HG03378 (cell line): ENCODE measurements around the gene MRPL23.
"Not testable (repeated sequence)": the region's sequence is repeated elsewhere in the genome, so short reads cannot be mapped to it uniquely, and the experiment has no call there.

Experiments used
- ATAC-seq: cut with Tn5 transposase; IDR thresholded peaks from one replicate; pipeline ENCODE4 v1.9.1; 2021; ENCODE audit warnings: mild to moderate bottlenecking, moderate library complexity; ENCODE audit not compliant: unreplicated experiment

Gene MRPL23

DNA sequence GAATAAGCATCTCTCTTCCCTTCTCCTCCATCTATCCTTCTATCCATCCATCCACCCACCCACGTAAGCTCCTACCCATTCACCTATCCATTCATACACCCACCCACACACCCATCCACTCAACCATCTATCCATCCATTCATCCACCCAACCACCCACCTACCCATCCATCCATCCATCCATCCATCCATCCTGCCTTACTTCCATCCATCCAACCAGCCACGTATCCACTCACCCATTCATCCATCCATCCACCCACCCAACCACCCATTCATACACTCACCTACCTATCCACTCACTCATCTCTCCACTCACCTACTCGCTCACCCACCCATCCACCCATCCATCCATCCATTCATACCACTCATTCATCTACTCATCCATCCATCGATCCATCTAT, 14.5 kb upstream of the MRPL23 start:
- ATAC-seq, result no peak

DNA sequence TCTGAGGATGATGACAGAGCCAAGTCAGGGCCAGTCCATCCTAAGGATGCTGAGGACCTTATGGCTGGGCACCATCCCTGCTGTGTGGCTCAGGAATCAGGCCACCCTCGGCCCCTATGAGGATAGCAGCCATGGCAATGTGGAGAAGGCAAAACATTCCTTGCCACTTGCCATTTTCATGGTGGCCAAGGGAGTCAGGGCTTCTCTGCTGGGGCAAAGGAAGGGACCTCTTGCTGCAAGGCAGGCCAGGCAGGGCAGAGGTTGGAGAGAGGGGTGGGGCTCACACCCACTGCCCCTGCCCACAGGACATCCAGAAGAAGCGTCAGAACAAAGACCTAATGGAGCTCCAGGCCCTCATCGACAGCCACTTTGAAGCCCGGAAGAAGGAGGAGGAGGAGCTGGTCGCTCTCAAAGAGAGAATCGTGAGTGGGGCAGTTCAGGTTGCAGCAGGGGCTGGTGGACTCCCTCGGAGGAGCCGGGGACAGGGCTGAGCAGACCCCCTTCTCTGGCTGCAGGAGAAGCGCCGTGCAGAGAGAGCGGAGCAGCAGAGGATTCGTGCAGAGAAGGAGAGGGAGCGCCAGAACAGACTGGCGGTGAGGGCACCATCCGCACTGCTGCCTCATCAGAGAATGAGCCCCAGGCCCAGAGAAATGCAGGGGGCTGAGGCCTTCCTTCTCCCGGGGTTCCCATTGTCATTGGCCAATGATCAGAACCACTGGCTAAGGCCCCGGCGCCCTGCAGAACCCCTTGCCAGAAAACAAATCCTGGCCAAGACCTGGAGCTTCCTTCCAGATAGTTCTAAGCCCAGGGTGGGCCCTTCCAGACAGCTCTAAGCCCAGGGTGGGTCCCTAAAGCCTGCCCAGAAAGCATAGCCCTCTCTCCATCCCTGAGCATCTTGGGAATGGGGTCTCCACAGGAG, 13.5 kb upstream of the MRPL23 start:
- ATAC-seq, result no peak

GRCh38 chr11:1934335-1935155, 12.6 kb upstream of the MRPL23 start:
- ATAC-seq, result no peak

GRCh38 chr11:1935156-1936071, 11.7 kb upstream of the MRPL23 start:
- no peak for ATAC-seq

DNA sequence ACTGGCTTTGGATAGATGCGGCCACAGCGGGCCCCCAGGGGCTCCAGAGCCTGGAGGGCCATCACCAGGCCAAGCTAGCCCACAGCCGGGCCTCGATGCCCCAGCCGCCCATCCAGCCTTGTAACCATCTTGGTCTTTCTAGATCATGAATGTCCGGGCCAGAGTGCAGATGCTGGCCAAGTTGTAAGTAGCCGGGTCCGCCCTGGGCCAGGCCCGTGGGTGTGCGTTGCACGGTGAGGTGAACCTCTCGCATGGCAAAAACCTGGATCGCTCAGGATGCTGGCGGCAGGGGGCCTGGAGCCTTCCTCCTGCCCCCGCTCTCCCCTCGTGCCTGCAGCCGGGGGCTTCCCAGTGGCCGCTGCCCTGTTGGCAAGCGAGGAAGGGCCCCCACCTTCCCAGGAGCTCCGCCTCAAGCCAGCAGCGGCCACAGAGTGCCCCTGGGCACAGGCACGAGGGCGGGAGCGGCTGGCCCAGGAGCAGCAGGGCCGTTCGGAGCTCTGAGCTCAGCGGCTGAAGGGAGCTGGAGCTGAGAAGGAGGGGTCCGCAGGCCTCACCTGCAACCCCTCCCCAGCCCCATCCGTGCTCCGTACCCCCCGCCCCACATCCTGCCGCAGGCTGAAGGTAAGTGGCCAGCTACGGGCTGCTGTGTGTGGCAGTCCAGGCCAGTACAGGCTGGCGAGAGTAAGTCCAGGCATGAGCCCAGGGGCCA, 10.9 kb upstream of the MRPL23 start:
- no peak for ATAC-seq

DNA sequence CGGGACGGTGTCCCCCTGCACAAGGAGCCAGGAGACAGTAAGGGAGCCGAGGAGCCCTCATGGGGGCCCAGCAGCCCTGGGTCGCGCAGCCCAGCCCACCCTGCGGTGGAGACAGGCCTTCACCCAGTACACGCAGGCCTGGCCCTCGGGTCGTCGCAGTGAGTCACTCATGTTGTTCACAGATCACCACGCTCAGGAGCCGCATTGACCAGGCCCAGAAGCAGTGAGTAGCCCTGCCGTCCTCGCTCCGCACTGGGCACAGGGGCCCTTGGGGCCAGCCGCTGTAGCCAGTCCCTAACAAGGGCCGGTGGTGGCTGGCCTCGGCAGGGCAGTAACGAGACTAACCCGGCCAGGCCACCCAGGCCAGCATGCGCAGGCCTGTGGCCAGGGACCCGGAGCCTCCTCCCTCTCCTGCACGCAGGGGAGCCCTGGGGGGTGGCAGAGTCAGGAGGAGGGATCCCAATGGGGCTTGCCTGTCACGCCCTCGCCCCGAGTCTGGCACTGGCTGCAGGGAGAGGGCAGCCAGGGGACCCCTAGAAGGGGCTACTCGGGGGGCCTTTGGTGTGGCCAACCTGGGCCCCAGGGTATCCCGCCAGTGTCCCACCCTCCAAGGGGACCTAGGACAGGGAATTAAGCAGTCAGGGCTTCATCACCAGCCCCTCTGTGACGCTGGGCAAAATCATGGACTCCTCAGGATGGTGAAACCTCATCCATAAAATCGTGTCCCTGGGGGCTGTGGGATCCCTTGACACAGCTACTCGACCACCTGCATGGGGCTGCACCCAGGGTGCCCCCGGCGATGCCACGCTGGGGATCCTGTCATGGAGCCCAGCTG, 10.1 kb upstream of the MRPL23 start:
- ATAC-seq, result no peak

- ATAC-seq, result no peak
Measured at GRCh38 chr11:1937616-1938342, 9.4 kb upstream of the MRPL23 start.

DNA sequence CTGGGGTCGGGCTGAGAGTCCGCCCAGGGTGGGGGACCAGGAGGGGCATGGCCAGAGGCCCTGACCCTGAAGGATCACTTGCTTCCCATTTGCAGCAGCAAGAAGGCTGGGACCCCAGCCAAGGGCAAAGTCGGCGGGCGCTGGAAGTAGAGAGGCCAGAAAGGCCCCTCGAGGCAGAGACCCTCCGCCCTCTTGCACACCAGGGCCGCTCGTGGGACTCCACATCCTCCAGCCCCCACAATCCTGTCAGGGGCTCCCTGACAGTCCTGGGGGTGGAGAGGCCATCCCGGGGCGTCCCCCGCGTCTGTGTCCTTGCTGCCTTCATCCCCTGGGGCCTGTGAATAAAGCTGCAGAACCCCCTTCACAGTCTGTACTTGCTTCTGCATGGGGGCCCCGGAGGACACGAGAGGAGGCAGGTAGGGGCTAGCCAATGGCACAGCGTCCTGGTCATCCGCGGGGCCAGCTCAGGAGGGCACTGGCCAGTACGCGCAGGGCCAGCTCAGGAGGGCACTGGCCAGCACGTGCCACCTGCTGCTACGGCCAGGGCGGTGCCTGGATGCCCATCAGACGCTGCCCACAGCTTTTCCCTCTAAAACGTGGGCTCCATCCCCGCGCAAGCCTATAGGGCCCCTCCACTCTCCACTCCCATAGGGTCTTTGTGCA, 8.7 kb upstream of the MRPL23 start:
- ATAC-seq, result no peak

- no peak for ATAC-seq
Measured at GRCh38 chr11:1939006-1939625, 8.0 kb upstream of the MRPL23 start.

DNA sequence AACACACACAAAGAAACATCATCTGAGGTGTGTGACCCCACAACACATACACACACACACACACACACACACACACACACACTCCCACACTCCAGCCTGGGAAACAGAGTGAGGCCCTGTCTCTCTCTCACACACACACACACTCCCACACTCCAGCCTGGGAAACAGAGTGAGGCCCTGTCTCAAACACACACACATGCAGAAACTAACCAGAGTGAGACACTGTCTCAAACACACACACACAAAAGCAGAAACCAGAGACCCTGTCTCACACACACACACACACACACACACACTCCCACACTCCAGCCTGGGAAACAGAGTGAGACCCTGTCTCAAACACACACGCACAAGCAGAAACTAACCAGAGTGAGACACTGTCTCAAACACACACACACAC, 7.3 kb upstream of the MRPL23 start:
- not testable (repeated sequence) for ATAC-seq

DNA sequence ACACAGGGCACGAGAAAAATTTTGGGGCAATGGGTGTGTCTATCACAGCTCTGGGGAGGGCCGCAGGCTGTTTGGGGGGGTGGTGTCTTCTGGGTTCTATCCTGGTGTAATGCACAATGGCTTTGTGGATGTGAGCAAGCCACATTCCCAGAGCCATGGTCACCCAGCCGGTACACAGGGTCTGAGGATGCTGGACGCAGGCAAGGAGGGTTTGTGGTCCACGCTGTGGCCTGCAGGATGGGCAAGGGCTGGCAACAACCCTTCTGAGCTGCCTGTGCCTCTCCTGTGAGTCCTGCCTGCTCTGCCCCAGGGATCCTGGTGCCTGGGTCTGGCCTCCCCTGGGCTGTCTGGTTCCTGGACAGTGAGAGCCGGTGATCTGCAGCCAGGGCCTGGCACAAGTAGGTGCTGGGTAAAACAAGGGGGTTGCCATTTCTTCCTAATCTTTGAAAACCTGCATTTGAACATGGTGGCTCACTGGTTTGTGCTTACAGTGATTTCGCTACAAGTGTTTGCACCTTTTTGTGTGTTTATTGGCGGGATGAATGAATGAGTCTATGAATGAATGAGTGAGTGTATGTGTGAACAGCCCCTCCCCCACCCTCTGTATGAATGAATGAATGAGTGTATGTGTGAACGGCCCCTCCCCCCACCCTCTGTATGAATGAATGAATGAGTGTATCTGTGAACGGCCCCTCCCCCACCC, 4.4 kb upstream of the MRPL23 start:
- ATAC-seq, result no peak

GRCh38 chr11:1943576-1943975, 3.6 kb upstream of the MRPL23 start:
- ATAC-seq, result no peak

DNA sequence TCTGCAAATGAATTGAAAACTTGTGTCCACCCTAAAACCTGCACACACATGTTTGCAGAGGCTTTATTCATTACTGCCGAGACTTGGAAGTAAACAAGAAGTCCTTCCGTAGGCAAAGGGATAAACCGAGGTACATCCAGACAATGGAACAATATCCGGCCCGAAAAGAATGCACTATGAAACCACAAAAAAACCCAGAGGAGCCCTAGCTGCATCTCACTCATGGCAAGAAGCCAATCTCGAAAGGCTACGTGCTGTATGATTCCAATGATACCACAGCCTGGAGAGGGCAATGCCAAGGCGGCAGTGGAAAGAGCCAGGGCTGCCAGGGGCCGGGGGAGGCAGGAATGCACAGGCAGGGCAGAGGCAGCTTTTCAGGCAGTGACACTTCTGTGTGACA, 3.2 kb upstream of the MRPL23 start:
- no peak for ATAC-seq

DNA sequence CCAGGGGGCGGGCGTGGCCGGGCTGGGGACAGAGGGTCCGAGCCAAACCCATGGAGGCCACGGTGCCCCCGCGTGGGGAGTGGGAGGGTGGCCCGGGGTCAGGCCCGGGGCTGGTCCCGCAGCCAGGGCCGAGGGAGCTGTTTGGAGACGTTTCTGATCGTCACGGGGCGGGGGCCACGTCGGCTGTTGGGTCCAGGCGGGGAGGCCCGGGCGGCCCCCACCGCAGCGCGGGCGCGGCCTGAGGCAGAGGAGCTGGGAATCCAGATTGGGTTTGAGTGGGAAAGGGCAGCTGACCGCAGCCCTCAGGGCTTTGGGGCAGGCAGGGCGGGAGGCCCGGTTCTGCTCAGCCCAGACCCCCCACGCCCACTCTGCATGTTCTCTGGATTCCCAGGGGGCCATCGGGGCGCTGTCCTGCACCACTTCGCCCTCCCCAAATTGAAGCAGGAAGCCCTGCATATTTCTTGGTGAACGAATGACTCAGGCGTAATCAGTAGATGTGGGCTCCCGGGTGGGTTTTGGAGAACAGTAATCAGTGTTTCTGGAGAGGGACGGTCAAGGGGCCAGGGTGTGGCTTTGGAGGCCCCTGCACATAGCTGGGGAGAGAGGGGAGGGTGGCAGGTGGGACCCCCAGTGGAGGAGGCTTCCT, 583 bp downstream of the MRPL23 start:
- no peak for ATAC-seq

DNA sequence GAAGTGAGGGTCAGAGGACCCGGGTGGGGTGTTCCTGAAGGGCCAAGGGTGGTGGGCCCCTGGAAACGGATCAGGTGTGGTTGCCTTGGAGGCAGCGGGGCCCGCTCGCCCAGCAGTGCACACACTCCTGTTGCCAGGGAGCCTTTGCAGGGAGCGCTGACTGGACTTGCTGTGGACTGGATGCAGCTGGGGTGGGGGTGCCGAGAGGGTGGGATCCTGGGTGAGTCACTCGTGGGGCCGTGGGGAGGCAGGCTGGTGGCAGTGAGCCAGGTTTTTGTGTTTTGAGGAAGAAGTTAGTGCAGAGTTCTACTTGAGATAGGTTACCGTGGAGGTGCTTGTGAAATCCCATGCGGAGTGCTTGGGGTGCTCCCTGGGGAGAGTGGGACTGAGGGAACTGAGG, 1.3 kb downstream of the MRPL23 start:
- ATAC-seq, result no peak

- no peak for ATAC-seq
Measured at GRCh38 chr11:1949302-1949701, 2.2 kb downstream of the MRPL23 start.

DNA sequence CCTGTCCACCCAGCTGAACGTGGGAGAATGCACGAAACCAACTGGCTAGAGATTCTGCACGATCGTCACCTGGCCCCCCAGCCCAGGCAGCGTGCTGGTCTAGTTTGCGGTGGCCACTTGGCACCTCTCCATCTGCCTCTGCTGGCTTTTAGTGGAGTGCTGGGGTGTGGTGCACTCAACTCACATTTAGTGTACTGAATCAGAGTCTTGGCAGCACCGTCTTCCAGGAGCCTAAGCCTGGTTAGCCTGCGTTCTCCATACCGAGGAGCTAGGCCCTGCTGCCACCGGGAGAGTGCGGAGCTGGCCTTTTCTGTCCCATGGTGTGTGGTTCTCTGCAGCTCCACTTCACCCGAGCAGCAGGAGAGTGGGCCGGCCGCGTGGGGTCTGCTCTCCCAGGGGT, 2.8 kb downstream of the MRPL23 start:
- no peak for ATAC-seq
